Adipose tissue (tissue), 3 donors: Measurements from ENCODE around the gene GUCY2C. TPM values are rescaled to one million over a fixed set of nuclear protein-coding genes. Genes with fewer than 3 reads are reported as not detected.

ENCODE experiments used
- H3K27ac ChIP-seq: one replicate; pipeline ENCODE4 v1.5.1; 2013; ENCODE audit warnings: low read depth, low read length
- WGBS, 3 donors: extraction: QIAGEN DNeasy Blood & Tissue Kit; methylation state at CpG; one replicate each; pipeline ENCODE4 v1.1.7; 2013; 5-methylcytosine and 5-hydroxymethylcytosine counted together
- polyA plus RNA-seq, 3 donors: library from polyadenylated mRNA; stranded (reverse); fragments of 200-250 nt; gene quantifications; one replicate each; pipeline ENCODE4 v1.2.3, GENCODE V29; 2013
- donor health status: healthy with polysubstance abuse.
- donor health status: Bipolar disorder and iron deficiency.
- donor health status: healthy.

Gene GUCY2C
- polyA plus RNA-seq, 3 donors: 0.01 TPM; not detected in 2

DNA sequence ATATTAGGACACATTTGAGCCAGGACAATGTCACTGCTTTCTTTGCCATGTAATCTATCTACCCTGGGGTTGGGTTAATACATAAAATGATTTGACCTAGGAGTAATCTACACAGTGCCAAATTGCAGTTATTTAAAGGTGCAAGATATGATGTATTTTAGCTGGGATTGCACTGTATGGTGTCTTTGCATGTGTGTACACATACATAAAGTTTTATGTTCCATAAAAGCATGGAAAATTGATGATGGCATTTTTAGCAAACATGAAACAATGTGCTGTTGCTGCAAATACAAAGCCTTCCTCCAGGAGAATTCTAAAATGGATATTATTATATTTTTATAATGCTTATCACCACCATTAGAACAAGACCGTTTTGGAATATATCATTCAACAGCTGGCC lies 104.7 kb downstream of the GUCY2C start:
- 35 to 61% (median 60%) methylated on average over 1 of the region's 1 CpG for WGBS, 3 donors
- no peak overlapping the region for H3K27ac ChIP-seq

DNA sequence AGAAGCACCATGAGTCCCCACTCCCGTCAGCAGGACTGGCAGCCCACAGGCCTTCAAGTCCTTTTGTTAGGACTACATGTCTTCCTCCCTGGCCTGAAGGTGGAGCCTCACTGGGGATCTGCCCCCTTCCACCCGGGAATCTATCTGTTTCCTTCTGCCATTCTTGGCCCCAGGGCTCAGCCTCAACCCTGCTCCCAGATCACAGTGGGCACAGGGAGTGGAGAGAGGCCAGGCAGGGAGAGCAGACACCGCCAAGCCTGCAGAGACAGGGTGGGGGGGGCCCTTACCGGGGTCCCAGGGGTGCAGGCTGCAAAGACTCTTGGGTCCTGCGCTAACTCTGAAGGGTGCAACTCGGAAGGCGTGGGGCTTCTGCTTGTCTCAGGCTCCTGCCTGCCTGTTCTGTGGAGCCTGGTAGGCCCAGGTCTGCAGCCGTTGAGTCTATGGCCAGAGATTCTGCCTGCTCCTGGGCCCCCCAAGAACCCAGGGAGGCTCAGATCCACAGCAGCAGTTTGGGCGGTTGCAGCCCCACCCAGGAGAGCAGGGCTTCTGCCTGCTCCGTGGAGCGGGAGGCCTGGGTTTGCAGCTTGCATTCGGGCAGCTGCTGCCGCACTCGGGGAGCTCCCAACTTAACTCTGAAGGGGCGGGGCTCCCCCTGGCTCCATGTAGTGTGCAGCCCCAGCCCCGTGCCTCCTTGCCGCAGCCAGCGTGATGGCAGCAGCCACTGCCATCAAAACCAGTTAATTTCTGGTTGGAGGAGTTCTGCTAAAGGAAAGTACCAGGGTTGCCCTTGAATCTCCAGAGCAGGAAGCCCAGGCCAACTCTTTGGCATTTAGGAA lies 107.0 kb downstream of the GUCY2C start:
- WGBS, 3 donors: 90 to 92% (median 91%) methylated on average over 18 of the region's 18 CpGs
- no peak overlapping the region for H3K27ac ChIP-seq

DNA sequence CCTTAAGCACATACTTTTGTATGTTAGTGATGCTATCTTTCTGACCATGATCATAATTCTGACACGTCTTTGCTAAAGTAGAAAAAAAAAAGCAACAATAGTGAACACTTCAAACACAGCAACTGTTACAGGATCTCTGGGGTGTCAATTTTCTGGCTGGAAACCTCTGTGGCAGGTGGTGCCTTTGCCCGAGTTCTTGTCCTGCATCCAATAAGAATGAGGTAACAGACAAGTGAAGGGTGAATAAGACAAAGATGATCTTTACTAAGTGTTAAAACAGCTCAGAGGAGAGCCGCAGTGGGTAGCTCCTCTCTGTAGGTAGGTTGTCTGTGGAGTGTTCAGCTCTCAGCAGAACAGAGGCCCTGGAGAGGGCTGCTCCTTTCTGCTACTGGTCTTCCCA lies 107.8 kb downstream of the GUCY2C start:
- no peak overlapping the region for H3K27ac ChIP-seq
- WGBS, 3 donors: 85 to 94% (median 90%) methylated on average over 3 of the region's 3 CpGs

DNA sequence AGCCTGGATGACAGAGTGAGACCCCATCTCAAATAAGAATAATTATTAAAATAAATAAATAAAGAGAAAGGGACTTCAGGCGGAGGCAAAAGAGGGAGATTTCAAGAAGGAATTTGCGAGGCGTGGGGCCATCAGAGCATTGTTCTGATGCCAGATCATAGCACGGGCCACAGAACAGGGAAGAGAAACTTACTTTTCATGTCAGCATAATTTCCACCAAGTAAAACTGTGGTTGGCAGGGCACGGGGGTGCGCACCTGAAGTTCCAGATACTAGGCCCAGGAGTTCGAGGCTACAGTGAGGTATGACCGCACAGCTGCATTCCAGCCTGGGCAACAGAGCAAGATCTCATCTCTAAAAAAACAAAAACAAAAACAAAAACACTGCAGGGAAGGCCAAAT lies 117.8 kb downstream of the GUCY2C start:
- no peak overlapping the region for H3K27ac ChIP-seq
- 88 to 98% (median 93%) methylated on average over 8 of the region's 8 CpGs for WGBS, 3 donors

DNA sequence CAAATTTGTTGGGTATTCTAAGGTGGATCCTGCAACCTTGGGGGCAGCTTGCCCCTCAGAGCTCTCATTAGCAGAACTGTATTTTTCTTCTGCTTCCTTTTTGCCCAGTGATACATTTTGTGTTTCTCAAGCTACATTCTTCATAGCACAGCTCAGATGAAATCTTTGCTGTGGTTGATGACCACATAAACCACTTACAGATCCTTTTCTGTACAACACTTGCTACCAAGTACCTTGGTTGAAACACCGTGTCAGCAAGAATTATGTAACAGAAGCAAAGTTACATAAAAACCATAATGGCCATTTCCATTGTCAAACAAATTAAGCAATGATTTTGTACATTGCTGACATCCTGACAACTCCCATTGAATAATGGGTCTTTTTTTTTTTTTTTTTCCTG lies 119.1 kb downstream of the GUCY2C start:
- 41 to 76% (median 42%) methylated on average over 1 of the region's 1 CpG for WGBS, 3 donors

DNA sequence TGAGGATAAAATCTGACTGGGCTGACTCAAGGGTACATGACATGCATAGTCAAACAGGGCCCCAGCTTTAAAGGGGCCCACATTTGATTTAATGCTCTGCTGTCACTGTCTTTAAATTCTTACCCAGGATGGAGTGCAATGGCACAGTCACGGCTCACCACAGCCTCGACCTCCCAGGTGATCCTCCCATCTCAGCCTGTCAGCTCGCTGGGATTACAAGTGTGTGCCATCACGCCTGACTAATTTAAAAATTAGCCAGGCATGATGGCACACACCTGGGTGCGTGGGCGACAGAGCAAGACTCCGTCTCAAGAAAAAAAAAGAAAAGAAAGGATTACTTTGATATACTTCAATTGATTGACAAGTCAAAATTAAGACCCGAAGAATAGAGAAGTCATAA lies 119.5 kb downstream of the GUCY2C start:
- H3K27ac ChIP-seq: no peak overlapping the region
- 69 to 79% (median 71%) methylated on average over 8 of the region's 8 CpGs for whole genome bisulfite sequencing, 3 donors

More for the DNA sequence above, 119.1 kb downstream of the GUCY2C start:
- no peak overlapping the region for H3K27ac ChIP-seq

DNA sequence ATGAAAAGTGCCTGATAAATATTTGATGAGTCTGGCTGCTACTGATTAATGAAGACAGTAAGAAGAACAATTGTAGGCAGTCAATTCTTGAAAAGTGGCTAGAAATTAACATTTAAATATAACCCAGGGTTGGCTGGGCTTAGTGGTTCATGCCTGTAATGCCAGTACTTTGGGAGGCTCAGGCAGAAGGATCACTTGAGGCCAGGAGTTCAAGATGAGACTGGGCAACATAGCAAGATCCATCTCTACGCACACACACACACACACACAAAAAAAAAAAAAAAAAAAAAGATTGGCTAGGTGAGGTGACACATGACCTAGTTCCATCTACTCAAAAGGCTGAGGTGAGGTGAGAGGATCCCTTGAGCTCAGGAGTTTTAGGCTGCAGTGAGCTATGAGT lies 120.8 kb downstream of the GUCY2C start:
- 100% methylated on average over 1 of the region's 1 CpG for WGBS, 3 donors
- H3K27ac ChIP-seq: no peak overlapping the region

DNA sequence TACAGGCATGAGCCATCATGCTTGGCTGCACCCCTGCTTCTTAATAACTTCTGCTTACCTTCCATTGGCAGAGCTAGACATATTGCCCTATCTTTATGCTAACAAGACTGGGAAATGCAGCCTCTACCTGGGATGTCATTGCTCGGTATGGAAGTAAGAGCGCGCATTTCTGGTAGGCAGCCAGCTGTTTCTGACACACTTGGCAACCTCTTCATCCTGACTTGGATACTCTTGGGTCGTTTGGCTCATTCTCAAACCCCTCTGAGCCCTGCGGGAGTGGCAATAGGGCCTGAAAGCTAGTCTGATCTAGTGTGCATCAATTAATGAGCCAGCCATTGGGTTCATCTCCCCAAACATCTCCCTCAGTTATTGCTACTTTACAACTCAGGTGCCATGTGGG lies 123.3 kb downstream of the GUCY2C start:
- 71 to 79% (median 79%) methylated on average over 5 of the region's 5 CpGs for WGBS, 3 donors
- no peak overlapping the region for H3K27ac ChIP-seq

DNA sequence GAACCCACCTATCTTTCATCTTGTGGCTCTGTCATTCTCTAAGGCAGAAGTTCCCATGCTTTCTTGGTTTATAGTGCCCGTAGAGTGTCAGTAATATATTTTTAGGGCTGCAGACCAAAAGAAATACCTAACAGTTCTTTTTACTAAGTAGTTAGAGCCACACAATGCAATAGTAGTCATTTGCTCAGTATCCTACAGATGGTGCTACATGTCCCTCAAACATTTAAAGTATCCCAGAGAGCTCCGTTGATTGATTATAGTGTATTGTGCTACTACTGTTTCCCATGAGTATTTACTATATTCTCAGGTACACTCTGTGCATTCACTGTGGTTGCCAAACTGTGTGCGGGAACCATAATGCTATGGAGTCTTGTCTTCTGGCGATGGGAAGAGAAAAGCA lies 124.0 kb downstream of the GUCY2C start:
- WGBS, 3 donors: 81 to 84% (median 82%) methylated on average over 4 of the region's 4 CpGs
- H3K27ac ChIP-seq: no peak overlapping the region

DNA sequence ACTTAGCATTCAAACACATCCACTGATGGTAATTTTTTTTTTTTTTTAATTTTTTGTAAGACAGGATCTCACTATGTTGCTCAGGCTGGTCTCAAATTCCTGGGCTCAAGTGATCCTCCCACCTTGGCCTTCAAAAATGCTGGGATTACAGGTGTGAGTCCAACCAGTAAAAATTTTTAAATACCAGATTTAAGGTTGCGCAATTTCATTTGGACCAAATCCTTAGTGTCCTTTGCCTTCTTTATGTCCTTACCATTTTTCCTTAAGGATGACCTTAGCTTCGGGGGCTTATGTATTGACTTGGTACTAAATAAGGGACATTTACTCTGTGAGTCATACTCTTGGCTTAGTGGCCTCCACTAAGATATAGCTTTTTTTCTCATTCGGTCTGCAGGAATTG lies 124.6 kb downstream of the GUCY2C start:
- WGBS, 3 donors: 59 to 94% (median 91%) methylated on average over 3 of the region's 3 CpGs

DNA sequence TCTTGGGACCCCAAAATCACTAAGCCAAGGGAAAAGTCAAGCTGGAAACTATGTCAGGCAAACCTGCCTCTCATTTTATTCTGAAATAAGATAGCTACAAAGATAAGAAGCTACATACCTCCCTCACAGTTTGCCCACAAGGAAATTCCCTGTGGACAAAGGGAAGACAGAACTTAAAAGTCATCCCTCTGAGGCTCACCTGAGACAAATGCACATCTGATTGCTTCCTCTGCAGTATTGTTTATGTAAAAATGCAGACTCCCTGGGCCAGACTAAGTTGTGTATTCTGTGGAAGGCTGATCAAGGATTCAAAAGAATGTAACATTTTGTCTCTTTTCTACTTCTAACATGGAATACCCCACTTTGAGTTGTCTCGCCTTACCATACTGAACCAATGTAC lies 126.2 kb downstream of the GUCY2C start:
- no peak overlapping the region for H3K27ac ChIP-seq
- WGBS, 3 donors: 98 to 100% (median 100%) methylated on average over 1 of the region's 1 CpG

More for the DNA sequence above, 124.6 kb downstream of the GUCY2C start:
- no peak overlapping the region for H3K27ac ChIP-seq

DNA sequence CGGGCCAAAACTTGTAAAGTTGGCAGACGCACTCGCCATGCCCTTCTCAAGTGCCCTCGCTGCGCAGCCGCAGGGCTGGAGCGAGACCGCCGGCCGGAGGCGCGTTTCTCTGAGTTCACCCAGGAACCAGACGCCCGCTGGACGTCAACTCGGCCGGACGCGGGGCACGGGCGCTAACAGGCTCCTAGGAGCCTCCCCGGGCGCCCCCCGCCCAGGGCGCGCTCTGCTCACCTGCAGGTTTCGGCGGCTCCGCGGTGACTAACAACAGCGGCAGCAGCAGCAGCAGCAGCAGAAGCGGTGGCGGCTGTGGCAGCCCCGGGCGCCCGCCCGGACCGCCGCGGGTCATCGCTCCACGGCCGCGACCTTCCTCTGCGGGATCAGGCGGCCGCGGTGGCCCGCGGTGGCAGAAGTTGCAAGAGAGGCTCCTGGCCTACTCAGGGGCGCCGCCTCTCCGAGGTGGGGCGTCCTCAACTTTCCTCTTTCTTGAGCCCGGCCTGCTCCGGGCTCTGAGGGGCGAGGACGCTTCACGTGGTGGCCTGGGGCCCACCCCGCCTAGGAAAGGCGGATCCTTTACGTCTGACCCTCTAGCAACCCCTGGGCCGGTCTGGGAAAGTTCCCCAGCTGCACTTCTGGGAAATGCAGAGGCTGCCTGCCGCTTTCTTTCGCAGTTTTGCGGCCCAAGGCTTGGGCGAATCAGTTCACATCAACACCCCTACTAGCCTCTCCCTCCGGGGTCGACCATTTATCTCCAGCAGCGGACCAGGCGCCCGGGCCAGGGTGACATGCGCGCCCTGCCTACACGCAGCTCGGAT lies 128.8 kb downstream of the GUCY2C start, which contains the start of gene PLBD1:
Gene PLBD1 (minus strand): TSS at position 533 of the 812 bp plus-strand sequence. CDS start 187 bp downstream, at position 346.
- WGBS, 3 donors: 2 to 7% (median 5%) methylated on average over 65 to 76 of the region's 76 CpGs

DNA sequence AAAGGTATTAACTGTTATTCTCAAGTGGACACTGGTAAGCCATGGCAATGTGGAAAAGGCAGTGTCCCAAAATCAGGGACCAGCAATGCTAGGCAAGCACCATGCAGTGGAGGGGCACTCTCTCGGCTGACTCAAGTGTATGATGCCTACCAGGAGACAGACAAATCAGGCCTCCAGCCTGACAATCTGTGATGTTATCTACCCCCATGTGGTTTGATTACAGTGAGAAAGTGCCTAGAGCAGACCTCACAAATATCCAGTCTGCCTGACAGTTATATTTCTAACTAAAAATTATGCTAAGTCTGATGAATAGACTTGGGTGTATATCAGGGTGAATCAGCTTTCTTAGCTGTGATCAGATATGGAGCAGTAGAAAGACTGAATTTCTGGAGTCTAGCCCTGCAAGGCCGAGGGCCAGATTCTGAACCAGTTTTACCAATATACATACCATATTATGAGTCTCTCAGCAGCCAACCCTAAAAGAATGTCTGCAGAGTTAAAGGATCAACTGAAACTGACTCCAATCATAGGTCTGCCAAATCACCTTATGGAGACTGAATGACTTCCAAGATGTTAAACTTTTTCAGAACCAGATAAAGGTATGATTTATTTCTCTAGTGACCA lies 132.0 kb downstream of the GUCY2C start:
- WGBS, 3 donors: 69 to 96% (median 88%) methylated on average over 2 of the region's 2 CpGs
- H3K27ac ChIP-seq: no peak overlapping the region

More for the DNA sequence above, 128.8 kb downstream of the GUCY2C start, which contains the start of gene PLBD1:
- no peak within 1 kb of the TSS for H3K27ac ChIP-seq

DNA sequence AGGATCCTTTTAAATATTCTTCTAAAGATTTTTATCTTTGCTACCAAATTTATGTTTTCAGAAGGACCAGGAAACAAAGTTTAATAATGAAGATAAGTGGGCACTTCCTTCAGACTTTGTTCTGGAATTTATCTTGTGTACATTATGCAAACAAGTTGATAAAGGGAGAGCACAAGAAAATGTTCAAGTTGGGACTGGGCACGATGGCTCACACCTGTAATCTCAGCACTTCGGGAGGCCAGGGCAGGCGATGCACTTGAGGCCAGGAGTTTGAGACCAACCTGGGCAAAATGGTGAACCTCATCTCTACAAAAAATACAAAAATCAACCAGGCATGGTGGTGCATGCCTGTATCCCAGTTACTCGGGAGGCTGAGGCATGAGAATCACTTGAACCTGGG lies 133.4 kb downstream of the GUCY2C start:
- 48 to 89% (median 83%) methylated on average over 4 of the region's 4 CpGs for WGBS, 3 donors
- no peak overlapping the region for H3K27ac ChIP-seq

Other genes starting within 250 kb of the GUCY2C start
- 10 to 100 TPM in 2 of 3 donors, 1 to 10 TPM in 1; 8.8 to 24.1 (median 12.9) TPM for gene PLBD1, start 128.7 kb downstream of the GUCY2C start, polyA plus RNA-seq
- gene WBP11, start 106.9 kb upstream of the GUCY2C start, polyA plus RNA-seq: 10 to 100 TPM; 11.5 to 22.3 (median 19.9) TPM
- gene C12orf60, start 107.1 kb upstream of the GUCY2C start, polyA plus RNA-seq: 1 to 10 TPM in 1 of 3 donors, under 1 TPM in 2; 0.49 to 1.0 (median 0.82) TPM
- gene SMCO3, start 117.6 kb upstream of the GUCY2C start, polyA plus RNA-seq: 1 to 10 TPM in 1 of 3 donors, under 1 TPM in 1, not detected in 1; 0.12 to 1.1 TPM
- 1 to 10 TPM in 1 of 3 donors, under 1 TPM in 2; 0.66 to 3.3 (median 0.74) TPM for gene ART4, start 146.9 kb upstream of the GUCY2C start, polyA plus RNA-seq
- gene MGP, start 189.3 kb upstream of the GUCY2C start, polyA plus RNA-seq: 1,000 to 10,000 TPM in 1 of 3 donors, 100 to 1,000 TPM in 1, 10 to 100 TPM in 1; 63.1 to 1,647 (median 417) TPM
- gene ERP27, start 241.9 kb upstream of the GUCY2C start, polyA plus RNA-seq: 10 to 100 TPM in 1 of 3 donors, 1 to 10 TPM in 1, under 1 TPM in 1; 0.21 to 44.0 (median 1.1) TPM